Measurements from ENCODE around the gene PTPRF.

The PTPRF gene

GRCh38 chr1:43538969-43539368 is 8.3 kb downstream of the PTPRF start:
- no peak overlapping the region for H3K27ac ChIP-seq (ENCODE audit: low read depth, low read length)
- no peak overlapping the region for H3K9ac ChIP-seq (ENCODE audit: low read length)
- H3K4me3 ChIP-seq (ENCODE audit: low read depth, low read length), result no peak overlapping the region
- H3K36me3 ChIP-seq (ENCODE audit: control insufficient read depth, insufficient read depth, low read length), result peaks cover 25% of the 10 kb centered on the region
- peaks cover 22% of the 10 kb centered on the region; the same call in 1 of the 2 replicates for H3K4me1 ChIP-seq (ENCODE audit: control insufficient read depth, insufficient read depth, low read length)
- H3K9me3 ChIP-seq (ENCODE audit: control insufficient read depth, insufficient read depth, low read depth, low read length), result no peaks in the 10 kb centered on the region
- no peaks in the 10 kb centered on the region for H3K27me3 ChIP-seq (ENCODE audit: control insufficient read depth, insufficient read depth, low read length)

- peaks cover 25% of the 10 kb centered on the region for H3K36me3 ChIP-seq (ENCODE audit: control insufficient read depth, insufficient read depth, low read length)
- peaks cover 31% of the 10 kb centered on the region for H3K4me1 ChIP-seq (ENCODE audit: control insufficient read depth, insufficient read depth, low read length)
- no peaks in the 10 kb centered on the region for H3K27me3 ChIP-seq (ENCODE audit: control insufficient read depth, insufficient read depth, low read length)
- H3K4me3 ChIP-seq (ENCODE audit: low read depth, low read length), result no peak overlapping the region
- H3K27ac ChIP-seq (ENCODE audit: low read depth, low read length), result no peak overlapping the region
- no peaks in the 10 kb centered on the region for H3K9me3 ChIP-seq (ENCODE audit: control insufficient read depth, insufficient read depth, low read depth, low read length)
- no peak overlapping the region for H3K9ac ChIP-seq (ENCODE audit: low read length)
Observed at GRCh38 chr1:43539726-43540434, 9.2 kb downstream of the PTPRF start.

GRCh38 chr1:43540653-43541071 is 10.0 kb downstream of the PTPRF start:
- Histone ChIP-seq H3K27ac (ENCODE audit: low read depth, low read length) (no peak overlapping the region), H3K9me3 (ENCODE audit: control insufficient read depth, insufficient read depth, low read depth, low read length) (no peaks in the 10 kb centered on the region), H3K27me3 (ENCODE audit: control insufficient read depth, insufficient read depth, low read length) (no peaks in the 10 kb centered on the region), H3K4me3 (ENCODE audit: low read depth, low read length) (no peak overlapping the region), H3K9ac (ENCODE audit: low read length) (no peak overlapping the region), H3K36me3 (ENCODE audit: control insufficient read depth, insufficient read depth, low read length) (peaks cover 25% of the 10 kb centered on the region), H3K4me1 (ENCODE audit: control insufficient read depth, insufficient read depth, low read length) (peaks cover 32% of the 10 kb centered on the region)

GRCh38 chr1:43541141-43541540 is 10.5 kb downstream of the PTPRF start:
- Histone ChIP-seq H3K27ac (ENCODE audit: low read depth, low read length) (no peak overlapping the region), H3K4me1 (ENCODE audit: control insufficient read depth, insufficient read depth, low read length) (peaks cover 32% of the 10 kb centered on the region), H3K9ac (ENCODE audit: low read length) (no peak overlapping the region), H3K27me3 (ENCODE audit: control insufficient read depth, insufficient read depth, low read length) (no peaks in the 10 kb centered on the region), H3K36me3 (ENCODE audit: control insufficient read depth, insufficient read depth, low read length) (peaks cover 25% of the 10 kb centered on the region), H3K9me3 (ENCODE audit: control insufficient read depth, insufficient read depth, low read depth, low read length) (no peaks in the 10 kb centered on the region), H3K4me3 (ENCODE audit: low read depth, low read length) (no peak overlapping the region)

GRCh38 chr1:43541721-43542401 is 11.2 kb downstream of the PTPRF start:
- H3K9ac ChIP-seq (ENCODE audit: low read length), result no peak overlapping the region
- H3K9me3 ChIP-seq (ENCODE audit: control insufficient read depth, insufficient read depth, low read depth, low read length), result no peaks in the 10 kb centered on the region
- H3K36me3 ChIP-seq (ENCODE audit: control insufficient read depth, insufficient read depth, low read length), result peaks cover 25% of the 10 kb centered on the region
- H3K27me3 ChIP-seq (ENCODE audit: control insufficient read depth, insufficient read depth, low read length), result no peaks in the 10 kb centered on the region
- H3K27ac ChIP-seq (ENCODE audit: low read depth, low read length), result no peak overlapping the region
- H3K4me1 ChIP-seq (ENCODE audit: control insufficient read depth, insufficient read depth, low read length), result peaks cover 33% of the 10 kb centered on the region
- no peak overlapping the region for H3K4me3 ChIP-seq (ENCODE audit: low read depth, low read length)

- Histone ChIP-seq H3K4me3 (ENCODE audit: low read depth, low read length) (no peak overlapping the region), H3K9me3 (ENCODE audit: control insufficient read depth, insufficient read depth, low read depth, low read length) (no peaks in the 10 kb centered on the region), H3K27ac (ENCODE audit: low read depth, low read length) (no peak overlapping the region), H3K9ac (ENCODE audit: low read length) (no peak overlapping the region), H3K27me3 (ENCODE audit: control insufficient read depth, insufficient read depth, low read length) (no peaks in the 10 kb centered on the region), H3K36me3 (ENCODE audit: control insufficient read depth, insufficient read depth, low read length) (peaks cover 25% of the 10 kb centered on the region), H3K4me1 (ENCODE audit: control insufficient read depth, insufficient read depth, low read length) (peaks cover 37% of the 10 kb centered on the region)
Observed at GRCh38 chr1:43542527-43543458, 12.1 kb downstream of the PTPRF start.

- Histone ChIP-seq H3K9me3 (ENCODE audit: control insufficient read depth, insufficient read depth, low read depth, low read length) (no peaks in the 10 kb centered on the region), H3K27ac (ENCODE audit: low read depth, low read length) (no peak overlapping the region), H3K9ac (ENCODE audit: low read length) (no peak overlapping the region), H3K36me3 (ENCODE audit: control insufficient read depth, insufficient read depth, low read length) (peaks cover 20% of the 10 kb centered on the region), H3K4me1 (ENCODE audit: control insufficient read depth, insufficient read depth, low read length) (peaks cover 44% of the 10 kb centered on the region), H3K27me3 (ENCODE audit: control insufficient read depth, insufficient read depth, low read length) (no peaks in the 10 kb centered on the region), H3K4me3 (ENCODE audit: low read depth, low read length) (no peak overlapping the region)
Observed at GRCh38 chr1:43543567-43543966, 12.9 kb downstream of the PTPRF start.

- H3K27me3 ChIP-seq (ENCODE audit: control insufficient read depth, insufficient read depth, low read length), result no peaks in the 10 kb centered on the region
- no peak overlapping the region for H3K9ac ChIP-seq (ENCODE audit: low read length)
- peak overlapping the region; percentile 38 for H3K4me3 ChIP-seq (ENCODE audit: low read depth, low read length)
- no peaks in the 10 kb centered on the region for H3K9me3 ChIP-seq (ENCODE audit: control insufficient read depth, insufficient read depth, low read depth, low read length)
- peaks cover 8% of the 10 kb centered on the region; the same call in 1 of the 2 replicates for H3K36me3 ChIP-seq (ENCODE audit: control insufficient read depth, insufficient read depth, low read length)
- 0 out of 2 replicates have a peak overlapping the region, but pooled peaks have one; percentile 71 for H3K27ac ChIP-seq (ENCODE audit: low read depth, low read length)
- H3K4me1 ChIP-seq (ENCODE audit: control insufficient read depth, insufficient read depth, low read length), result peaks cover 58% of the 10 kb centered on the region
Observed at GRCh38 chr1:43545339-43545694, 14.6 kb downstream of the PTPRF start.

GRCh38 chr1:43545695-43546387 is 15.2 kb downstream of the PTPRF start:
- Histone ChIP-seq H3K4me1 (ENCODE audit: control insufficient read depth, insufficient read depth, low read length) (peaks cover 64% of the 10 kb centered on the region), H3K27ac (ENCODE audit: low read depth, low read length) (peak overlapping the region; percentile 71), H3K36me3 (ENCODE audit: control insufficient read depth, insufficient read depth, low read length) (peaks cover 5% of the 10 kb centered on the region; the same call in 1 of the 2 replicates), H3K27me3 (ENCODE audit: control insufficient read depth, insufficient read depth, low read length) (no peaks in the 10 kb centered on the region), H3K4me3 (ENCODE audit: low read depth, low read length) (peak overlapping the region; percentile 47), H3K9ac (ENCODE audit: low read length) (no peak overlapping the region), H3K9me3 (ENCODE audit: control insufficient read depth, insufficient read depth, low read depth, low read length) (no peaks in the 10 kb centered on the region)

GRCh38 chr1:43546388-43547100 is 15.9 kb downstream of the PTPRF start:
- Histone ChIP-seq H3K4me3 (ENCODE audit: low read depth, low read length) (peak overlapping the region; percentile 47; the same call in 1 of the 2 replicates), H3K9me3 (ENCODE audit: control insufficient read depth, insufficient read depth, low read depth, low read length) (no peaks in the 10 kb centered on the region), H3K27me3 (ENCODE audit: control insufficient read depth, insufficient read depth, low read length) (no peaks in the 10 kb centered on the region), H3K36me3 (ENCODE audit: control insufficient read depth, insufficient read depth, low read length) (peaks cover 5% of the 10 kb centered on the region; the same call in 1 of the 2 replicates), H3K4me1 (ENCODE audit: control insufficient read depth, insufficient read depth, low read length) (peaks cover 71% of the 10 kb centered on the region), H3K9ac (ENCODE audit: low read length) (no peak overlapping the region), H3K27ac (ENCODE audit: low read depth, low read length) (no peak overlapping the region)
